ENCODE data around the gene GLI3.

GRCh38 chr7:42077271-42078135 is 159.5 kb downstream of the GLI3 start:
- TF ChIP-seq CTCF (IDR thresholded peaks at IDR 0.05; ENCODE audit: low read length) (no peak), EZH2 (optimal IDR thresholded peaks at IDR 0.05; ENCODE audit: low read depth, low read length) (no peak)
